SU-DHL-6 (cell line): Measurements from ENCODE around the gene AOAH.

ENCODE experiments used
- CTCF ChIP-seq: fragments of 200-600 bp; sonication (generic); IDR thresholded peaks from one replicate; pipeline ENCODE4 v1.5.1; 2017; ENCODE audit warnings: antibody characterized with exemption, mild to moderate bottlenecking, low read length, moderate library complexity; ENCODE audit not compliant: insufficient read depth, poor library complexity, severe bottlenecking
- EZH2phosphoT487 ChIP-seq: fragments of 200-600 bp; sonication (generic), shearing (Covaris generic); conservative IDR thresholded peaks from 2 replicates; pipeline ENCODE4 v1.6.1; 2018; ENCODE audit warnings: mild to moderate bottlenecking, antibody characterized with exemption, low read length, moderate library complexity, mixed read lengths

- TF ChIP-seq CTCF, result no peak
- TF ChIP-seq EZH2phosphoT487, result no peak
These were observed 41.3 kb upstream of the AOAH start for GRCh38 chr7:36765605-36766004.
